ENCODE measurements around the gene TMEM86A.
A peak's percentile ranks its signal among the peaks of the same experiment; 100 is the strongest.

The TMEM86A gene

GRCh38 chr11:18726040-18726439, 27.5 kb downstream of the TMEM86A start, which contains the start of gene IGSF22:
Gene IGSF22, minus strand, starts transcription at chr11:18726188. Its CDS starts 1,952 bp downstream, at chr11:18724236.
- no peak for DNase-seq

DNA sequence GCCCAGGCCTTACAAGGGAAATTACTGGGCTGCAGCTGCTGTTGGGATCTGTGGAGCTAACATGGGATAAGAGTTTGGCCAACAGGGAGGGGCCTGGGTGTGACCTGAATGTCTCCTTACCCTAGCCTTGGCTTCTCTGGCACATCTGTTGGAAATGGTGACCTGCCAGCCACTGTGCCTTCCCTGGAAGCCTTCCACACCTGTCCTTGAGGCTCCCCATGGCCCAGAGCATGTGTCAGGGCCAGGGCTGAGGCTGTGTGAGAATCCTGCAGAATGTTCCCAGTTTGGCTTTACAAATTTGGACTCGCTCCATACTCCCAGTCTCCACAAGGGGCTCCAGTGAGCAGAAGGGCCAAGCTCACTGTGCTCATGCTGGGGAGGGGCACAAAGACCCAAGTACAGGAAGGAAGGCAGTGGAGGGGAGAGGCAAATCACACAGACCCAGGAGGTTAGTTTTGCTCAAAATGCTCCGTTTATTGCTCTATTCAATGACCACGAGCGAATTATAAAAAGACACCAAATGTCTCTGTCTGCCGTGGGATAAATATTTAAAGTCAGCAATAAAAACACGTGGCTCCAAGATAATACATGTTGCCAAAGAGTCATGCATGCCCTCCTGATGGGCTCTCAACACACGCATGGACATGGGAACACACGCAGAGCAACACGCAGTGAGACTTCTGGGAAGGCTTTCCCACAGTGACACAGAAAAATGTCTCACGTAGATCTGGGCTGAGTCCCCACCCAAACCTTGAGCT, 29.1 kb downstream of the TMEM86A start:
- peak; percentile 51 to 65 (median 60) for DNase-seq

GRCh38 chr11:18728658-18729057, 30.1 kb downstream of the TMEM86A start:
- DNase-seq, result no peak

DNA sequence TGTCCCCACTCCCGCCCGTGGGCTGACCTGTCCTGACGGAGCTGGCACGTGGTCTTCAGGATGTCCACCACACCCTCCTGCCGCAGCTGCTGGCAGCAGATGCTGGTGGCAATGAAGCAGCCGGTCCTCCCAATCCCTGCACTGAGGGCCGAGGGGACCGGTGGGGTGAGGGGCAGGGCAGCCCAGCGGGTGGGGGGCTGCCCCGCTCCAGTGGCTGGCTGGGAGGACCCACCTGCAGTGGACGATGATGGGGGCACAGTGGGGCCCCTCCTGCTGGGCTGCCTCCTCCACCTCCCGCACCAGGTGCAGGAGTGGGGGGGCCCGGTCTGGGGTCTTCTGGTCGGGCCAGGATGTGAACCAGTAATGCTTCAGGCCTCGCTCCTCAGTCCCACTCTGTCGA, 30.8 kb downstream of the TMEM86A start:
- no peak for DNase-seq

DNA sequence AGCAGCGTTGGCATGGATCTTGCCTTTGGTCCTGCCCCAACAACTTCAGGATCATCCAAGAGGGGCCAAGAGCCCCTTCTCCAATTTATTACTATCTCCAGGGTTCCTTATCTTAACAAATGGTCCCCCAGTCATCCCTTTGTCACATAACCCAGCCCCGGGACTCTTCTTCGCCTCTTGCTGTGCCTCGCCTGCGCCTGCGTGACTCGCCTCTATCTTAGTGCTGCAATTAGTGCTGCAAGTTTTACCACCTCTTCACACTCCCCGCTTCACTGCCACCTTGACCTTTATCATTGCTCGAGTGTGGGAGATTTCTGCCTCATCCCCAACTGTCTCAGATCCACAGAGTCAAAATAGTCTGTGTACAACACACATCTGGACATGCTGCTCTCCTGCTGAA, 31.4 kb downstream of the TMEM86A start:
- DNase-seq, result no peak

DNA sequence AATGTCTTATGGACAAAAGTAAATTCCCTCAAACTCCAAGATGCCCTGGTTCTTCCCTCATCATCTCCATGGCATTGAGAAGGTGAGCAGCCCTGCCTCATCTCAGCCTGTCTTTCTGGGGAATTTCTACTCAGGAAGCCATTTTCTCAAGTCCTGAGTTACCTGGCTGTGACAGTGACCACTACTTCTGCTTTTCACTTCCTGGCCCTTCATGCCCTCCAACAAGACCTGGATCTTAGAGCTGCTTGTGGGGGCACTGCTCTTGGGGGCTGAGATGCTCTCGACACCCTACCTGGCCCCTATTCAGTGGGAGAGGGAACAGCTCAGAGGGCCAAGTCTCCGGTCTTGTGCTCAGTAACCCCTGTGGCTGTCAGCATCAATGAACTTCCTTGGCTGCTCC, 32.9 kb downstream of the TMEM86A start:
- DNase-seq, result no peak

DNA sequence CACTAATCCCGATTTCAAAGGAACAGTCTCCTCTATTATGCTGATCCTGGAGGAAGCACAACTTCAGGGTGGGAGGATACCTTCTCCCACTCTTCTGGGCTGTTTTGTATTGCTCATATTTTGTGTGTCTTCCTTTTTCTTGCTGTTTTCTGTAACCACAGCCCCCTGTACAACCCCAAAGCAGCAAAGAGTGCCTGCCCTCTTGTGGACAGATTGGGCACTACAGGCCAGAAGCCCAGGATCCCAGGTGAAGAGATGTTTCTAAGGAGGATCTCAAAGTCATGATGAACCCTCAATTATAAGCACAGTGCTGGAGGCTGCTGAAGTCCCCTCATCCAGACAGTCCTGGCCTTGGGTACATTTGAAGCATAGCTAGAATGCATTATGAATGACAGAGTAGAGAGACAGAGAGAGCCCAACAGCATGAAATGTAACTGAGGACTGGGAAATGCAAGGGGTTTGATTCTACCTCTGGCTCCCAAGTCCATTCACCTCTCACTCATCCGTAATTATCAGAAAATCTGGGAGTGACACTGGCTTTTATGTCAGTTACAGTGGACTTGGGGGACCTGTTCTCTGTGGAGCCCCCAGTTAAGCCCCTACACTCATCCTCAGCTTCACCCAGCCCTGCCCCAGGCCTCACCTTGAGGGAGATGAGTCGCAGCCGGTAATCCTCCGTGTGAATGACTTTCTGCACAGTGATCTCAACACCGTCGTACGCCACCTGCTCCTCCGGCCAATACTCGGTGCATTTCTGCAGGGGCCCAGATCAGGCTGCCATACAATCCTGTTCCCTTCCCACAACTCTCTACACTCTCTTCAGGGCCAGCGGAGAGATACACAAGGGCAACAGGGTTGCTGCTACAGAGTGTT, 33.6 kb downstream of the TMEM86A start:
- peak; percentile 53 to 66 (median 63) for DNase-seq

DNA sequence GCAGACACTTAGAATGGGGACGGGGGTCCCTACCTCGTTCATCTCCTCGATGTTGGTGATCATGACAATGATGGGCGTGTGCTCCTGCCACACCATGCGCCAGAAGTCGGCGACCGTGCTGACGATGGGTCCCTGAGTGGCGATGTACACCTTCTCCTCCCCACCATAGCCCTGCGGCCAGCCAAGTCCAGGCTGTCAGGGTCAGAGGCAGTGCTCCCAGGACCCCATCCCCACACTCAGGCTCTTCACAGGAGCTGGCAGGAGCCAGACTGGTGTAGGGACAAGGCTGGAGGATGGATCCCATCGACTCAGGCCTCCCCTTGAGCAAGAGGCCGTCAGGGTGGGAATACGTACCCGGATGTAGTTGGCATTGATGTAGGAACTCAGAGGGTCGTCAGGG, 34.6 kb downstream of the TMEM86A start:
- DNase-seq, result no peak

- DNase-seq, result no peak
Measured at GRCh38 chr11:18736590-18737148, 38.1 kb downstream of the TMEM86A start.

DNA sequence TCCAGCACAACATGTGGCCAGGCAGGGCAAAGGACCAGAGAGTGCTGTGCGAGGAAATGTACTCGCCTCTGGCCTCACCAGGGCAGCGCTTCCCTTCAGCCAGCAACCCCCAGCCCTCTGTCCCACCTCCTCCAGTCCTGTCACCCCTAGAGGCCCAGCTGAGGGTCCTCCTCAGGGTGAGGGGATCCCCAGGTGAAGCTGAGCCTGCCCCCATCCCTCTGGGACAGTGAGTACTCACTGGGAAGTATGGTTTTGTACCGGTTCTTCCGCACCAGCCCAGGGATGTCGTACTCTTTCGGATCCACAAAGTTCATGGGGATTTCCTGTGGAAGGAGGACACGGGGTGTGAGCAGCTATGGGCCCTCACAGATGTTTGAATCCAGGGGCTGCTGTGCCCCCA, 39.1 kb downstream of the TMEM86A start:
- no peak for DNase-seq

DNA sequence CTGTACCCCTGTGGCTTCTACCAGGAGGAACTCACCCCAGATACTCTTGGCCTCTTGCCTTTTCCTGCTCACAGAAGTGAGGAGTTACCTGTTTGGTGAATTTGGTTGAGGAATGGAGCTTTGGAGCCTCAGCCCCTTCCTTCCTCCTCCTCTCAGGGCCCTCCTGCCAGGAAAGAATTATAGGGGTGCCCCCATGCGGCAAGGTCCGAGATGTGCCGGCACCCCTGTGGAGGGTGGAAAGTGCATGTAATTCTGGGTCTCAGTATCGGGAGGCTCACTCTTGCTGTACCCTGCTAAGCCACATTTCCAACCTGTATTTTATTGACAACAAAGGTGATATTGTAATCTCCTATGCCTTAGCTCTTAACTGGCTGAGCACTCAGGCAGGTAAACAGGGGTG, 41.1 kb downstream of the TMEM86A start:
- DNase-seq, result no peak

GRCh38 chr11:18741783-18742182, 43.2 kb downstream of the TMEM86A start:
- DNase-seq, result no peak

DNA sequence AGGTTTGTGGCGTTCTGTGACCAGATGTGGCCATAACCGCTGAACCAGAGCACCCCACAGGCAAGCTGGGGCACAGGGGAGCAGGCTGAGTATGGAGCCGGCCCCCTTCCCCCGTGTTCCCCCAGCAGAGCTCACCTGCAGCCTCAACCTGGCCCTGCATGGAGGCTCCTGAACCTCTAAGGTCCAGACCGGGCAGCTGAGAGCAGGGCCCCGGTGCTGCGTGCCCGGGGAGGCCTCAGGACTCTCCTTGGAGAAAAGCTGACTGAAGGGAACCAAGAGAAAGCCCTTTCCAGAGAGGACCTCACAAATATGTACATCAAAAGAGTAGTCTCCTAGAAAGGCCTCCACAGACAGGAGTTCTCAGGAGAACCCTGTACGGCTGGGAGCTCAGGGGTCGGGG, 44.8 kb downstream of the TMEM86A start:
- DNase-seq, result no peak

- no peak for DNase-seq
Measured at GRCh38 chr11:18743900-18744514, 45.4 kb downstream of the TMEM86A start.

DNA sequence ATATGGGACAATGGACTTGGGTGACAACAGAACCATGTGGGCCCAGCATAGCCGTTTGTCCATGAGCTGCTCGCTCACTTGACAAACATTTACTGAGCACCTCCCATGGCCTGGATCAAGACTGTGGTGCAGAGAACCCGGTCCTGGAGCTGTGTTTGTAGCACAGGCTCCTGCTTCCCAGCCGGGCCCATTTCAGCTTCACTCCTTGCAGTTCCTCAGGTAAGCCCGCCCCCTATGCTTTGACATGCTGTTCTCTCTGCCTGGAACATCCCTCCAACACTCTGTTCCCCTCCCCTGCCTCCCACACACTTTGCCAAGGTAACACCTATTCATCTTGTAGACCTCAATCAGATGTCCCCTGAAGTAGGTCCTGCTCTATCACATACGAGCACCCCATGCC, 46.7 kb downstream of the TMEM86A start:
- DNase-seq, result no peak

DNA sequence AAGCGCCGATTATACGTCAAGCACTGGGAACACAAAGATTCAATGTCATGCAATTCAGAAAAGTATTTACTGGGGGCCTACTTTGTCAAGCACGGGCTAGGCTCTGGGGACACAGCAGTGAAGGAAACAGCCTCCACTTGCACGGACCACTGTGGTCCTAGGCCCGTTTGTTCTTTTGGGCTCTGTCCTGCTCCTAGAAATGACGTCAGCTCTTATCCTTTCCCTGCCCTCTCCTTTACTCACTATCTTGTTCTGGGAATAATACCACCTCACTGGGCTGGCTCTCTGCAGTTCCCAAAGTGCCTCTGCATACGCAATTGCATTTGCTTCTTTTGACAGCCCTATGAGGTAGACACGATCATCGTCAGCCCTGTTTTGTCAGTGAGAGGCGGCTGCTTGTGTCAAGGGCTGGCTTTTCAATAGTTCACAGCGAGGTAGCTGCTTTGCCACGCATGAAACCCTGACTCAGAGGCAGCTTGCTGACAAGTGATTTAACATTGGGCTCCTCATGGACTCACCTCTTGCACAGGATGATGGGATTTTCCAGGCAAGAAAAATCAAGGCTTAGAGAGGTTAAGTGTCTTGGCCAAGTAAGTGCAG, 50.3 kb downstream of the TMEM86A start:
- no peak for DNase-seq

DNA sequence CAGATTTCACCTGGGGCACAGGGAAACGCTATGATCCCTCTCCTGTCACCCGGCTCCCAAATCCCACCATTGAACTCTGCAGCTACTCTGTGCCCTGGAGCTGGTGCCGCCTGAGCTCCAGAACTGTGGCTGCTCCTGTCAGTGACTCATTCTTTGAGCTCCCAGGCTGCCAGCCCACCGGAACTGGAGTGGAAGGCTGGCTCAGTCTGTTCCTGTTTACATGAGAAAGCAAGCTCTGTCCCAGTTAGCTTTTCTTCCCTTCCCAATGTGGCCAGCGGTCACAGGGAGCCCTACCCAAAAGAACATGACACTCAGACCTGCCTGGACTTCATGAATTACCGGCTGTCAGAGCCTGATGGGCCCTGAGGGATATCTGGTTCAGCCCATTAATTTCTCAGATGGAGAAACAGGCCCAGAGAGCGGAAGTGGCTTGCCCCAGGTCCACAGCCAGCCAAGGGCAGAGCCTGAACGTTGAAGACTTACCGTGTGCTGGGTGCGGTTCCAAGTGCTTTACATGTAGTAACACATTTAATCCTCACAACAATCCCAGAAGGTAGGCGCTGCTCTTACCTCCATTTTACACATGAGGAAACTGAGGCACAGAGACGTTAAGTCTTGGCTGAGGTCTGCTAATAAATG, 51.2 kb downstream of the TMEM86A start:
- DNase-seq, result peak; percentile 49 to 59 (median 58)

DNA sequence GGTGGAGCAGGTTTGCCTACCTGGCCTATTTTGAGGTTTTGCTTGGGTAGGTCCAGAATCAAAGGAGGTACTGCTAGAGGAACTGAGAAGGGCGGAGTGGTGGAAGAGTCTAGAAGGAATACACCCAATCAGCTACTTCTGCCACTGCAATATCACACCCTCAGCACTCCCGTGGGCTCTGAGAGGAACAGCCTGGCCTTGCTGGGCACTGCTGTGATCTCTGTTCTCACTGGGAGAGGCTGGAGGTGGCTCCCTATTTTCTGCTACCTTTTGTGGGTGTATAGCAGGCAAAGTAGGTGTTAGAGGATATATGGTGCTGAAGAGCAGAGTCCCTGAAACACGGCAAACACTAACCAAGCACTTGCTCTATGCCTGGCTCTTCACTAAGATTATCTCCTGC, 52.4 kb downstream of the TMEM86A start:
- DNase-seq, result no peak

DNA sequence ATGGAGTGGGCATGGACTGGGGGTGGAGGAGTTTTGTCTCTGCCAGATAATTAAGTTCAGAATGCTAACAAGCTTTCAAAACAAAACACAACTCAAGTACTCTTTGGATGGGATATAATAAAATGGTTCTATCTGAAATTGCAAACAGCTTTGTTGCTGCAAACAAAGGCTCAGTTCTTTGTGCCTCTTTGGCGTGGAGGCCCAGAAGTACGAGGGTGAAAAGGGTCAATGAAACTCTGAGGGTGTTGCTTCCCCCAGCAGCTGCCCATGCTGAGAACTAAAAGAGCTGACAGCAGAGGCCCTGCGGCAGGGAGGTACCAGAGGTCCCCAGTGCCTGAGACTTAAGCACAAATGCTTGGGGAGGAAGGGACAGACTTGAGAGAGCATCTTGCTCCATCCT, 53.9 kb downstream of the TMEM86A start:
- DNase-seq, result no peak

GRCh38 chr11:18754308-18754707, 55.7 kb downstream of the TMEM86A start:
- DNase-seq, result peak in 2 of 3 donors; percentile 22 to 39

All from suppressor macrophage treated with lipopolysaccharide for 1 hour (primary cell).